ENCODE results near the gene SCN4A. TPM values are rescaled to one million over a fixed set of nuclear protein-coding genes. Genes with fewer than 3 reads are reported as not detected.
A peak's percentile ranks its signal among the peaks of the same experiment; 100 is the strongest.

SCN4A gene
- total RNA-seq, 3 donors from 2014 or later (not counting 1 experiment from before 2014, with no cell fraction given): 0.10 to 0.14 (median 0.14) TPM

DNA sequence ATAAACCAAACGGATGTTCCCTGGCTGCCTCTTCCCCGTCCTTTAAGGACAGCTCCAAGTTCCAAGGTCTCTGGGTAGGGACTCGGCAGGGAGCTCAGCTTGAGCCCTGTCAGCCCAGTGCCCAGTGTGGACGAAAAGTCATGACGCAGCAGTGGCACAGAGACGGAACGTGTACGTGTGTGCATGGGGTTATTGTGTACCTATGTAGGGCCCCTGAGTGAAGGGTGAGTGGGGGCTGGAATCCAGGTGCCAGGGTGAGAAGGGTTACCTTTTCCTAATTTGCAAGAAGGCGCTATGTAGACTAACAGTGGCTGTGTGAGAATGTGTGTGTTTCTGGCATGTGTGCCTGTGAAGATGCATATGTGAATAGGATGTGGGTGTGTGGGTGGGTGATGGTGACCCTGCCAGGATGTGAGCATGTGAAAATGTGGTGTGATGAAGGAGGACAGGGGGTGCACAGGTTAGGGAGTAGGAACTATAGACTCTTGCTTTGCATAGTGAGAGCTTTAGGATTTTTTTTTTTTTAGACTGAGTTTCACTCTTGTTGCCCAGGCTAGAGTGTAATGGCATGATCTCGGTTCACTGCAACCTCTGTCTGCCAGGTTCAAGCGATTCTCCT lies 6.0 kb downstream of the SCN4A start:
- H3K4me1 ChIP-seq (ENCODE audit: control insufficient read depth, insufficient read depth, low read length): peaks cover 31% of the 10 kb centered on the region
- peaks cover 21 to 37% of the 10 kb centered on the region in 2 donors for H3K4me1 Mint-ChIP-seq
- no peaks in the 10 kb centered on the region for H3K27me3 Mint-ChIP-seq (ENCODE audit: low read depth in 2 of 2)
- 79% methylated on average over 11 of the region's 11 CpGs for WGBS (ENCODE audit: insufficient coverage)
- intact Hi-C loops (cut with micrococcal nuclease): no loop called here
- ATAC-seq: peak; percentile 82 to 94 (median 94)
- no peaks in the 10 kb centered on the region for H3K9me3 ChIP-seq (ENCODE audit: control insufficient read depth, insufficient read depth, low read length)
- H3K9me3 Mint-ChIP-seq: no peaks in the 10 kb centered on the region
- DNase-seq: peak in 1 of 2 donors; percentile 66
- H3K27me3 ChIP-seq (ENCODE audit: control insufficient read depth, insufficient read depth, low read length): no peaks in the 10 kb centered on the region
- no peak overlapping the region for H3K4me3 ChIP-seq (ENCODE audit: low read length)
- no peaks in the 10 kb centered on the region for H3K36me3 ChIP-seq (ENCODE audit: control insufficient read depth, insufficient read depth, low read length)
- H3K27ac Mint-ChIP-seq: peak overlapping the region in 1 of 2 donors; percentile 53
- no peaks in the 10 kb centered on the region for H3K36me3 Mint-ChIP-seq
- H3K27ac ChIP-seq (ENCODE audit: low read length): no peak overlapping the region
- peak overlapping the region; percentile 38 for H3K4me3 Mint-ChIP-seq
- TF ChIP-seq, protein P1, sequence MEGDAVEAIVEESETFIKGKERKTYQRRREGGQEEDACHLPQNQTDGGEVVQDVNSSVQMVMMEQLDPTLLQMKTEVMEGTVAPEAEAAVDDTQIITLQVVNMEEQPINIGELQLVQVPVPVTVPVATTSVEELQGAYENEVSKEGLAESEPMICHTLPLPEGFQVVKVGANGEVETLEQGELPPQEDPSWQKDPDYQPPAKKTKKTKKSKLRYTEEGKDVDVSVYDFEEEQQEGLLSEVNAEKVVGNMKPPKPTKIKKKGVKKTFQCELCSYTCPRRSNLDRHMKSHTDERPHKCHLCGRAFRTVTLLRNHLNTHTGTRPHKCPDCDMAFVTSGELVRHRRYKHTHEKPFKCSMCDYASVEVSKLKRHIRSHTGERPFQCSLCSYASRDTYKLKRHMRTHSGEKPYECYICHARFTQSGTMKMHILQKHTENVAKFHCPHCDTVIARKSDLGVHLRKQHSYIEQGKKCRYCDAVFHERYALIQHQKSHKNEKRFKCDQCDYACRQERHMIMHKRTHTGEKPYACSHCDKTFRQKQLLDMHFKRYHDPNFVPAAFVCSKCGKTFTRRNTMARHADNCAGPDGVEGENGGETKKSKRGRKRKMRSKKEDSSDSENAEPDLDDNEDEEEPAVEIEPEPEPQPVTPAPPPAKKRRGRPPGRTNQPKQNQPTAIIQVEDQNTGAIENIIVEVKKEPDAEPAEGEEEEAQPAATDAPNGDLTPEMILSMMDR (IDR thresholded peaks at IDR 0.05): no peak

DNA sequence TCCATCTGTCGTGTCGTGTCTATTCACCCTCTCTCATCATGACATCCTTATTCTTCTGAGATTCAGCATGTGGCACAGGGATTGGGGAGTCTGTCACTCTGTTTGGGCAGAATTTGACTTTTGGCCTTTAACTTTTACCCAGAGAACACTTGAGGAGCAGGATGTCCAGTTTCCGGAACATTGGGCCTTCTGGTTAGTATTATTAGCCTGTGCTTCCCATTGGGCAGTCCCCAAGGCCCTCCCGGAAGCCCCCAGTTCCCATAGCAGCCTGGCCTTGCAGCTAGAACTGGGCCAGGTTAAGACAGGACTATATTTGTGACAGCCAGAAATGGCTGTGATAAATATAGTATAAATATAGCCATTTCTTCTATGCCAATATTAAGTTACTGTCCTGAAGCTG lies 9.6 kb downstream of the SCN4A start:
- no peak overlapping the region for H3K27ac ChIP-seq (ENCODE audit: low read length)
- Mint-ChIP-seq H3K27me3 (ENCODE audit: low read depth in 2 of 2) (no peaks in the 10 kb centered on the region), H3K4me3 (no peak overlapping the region)

DNA sequence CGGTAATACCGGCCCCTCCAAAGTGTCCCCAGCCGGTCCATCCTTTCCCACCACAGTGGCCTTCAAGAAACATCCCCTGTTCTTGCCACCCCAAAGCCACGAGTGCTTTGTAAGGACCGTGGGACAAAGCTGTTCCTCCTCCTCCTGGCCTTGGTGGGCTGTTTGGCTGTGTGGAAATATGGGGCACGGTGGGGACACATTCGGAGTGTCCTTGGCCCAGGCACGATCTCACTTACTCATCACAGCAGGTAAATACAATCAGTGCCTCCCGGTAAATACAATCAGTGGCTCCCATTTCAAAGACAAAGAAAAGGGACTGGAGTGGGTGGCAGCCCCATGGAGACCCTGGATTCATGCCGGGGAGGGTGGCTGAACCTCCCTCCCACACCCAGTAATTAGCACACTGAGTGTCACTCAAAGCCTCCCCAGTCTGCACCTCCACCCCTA lies 10.4 kb downstream of the SCN4A start:
- Mint-ChIP-seq H3K9me3 (no peaks in the 10 kb centered on the region), H3K27ac (peak overlapping the region in 1 of 2 donors; percentile 77), H3K4me1 (peaks cover 14 to 28% of the 10 kb centered on the region in 2 donors), H3K27me3 (ENCODE audit: low read depth in 2 of 2) (no peaks in the 10 kb centered on the region), H3K4me3 (peak overlapping the region; percentile 13), H3K36me3 (no peaks in the 10 kb centered on the region)
- Histone ChIP-seq H3K27ac (ENCODE audit: low read length) (no peak overlapping the region), H3K27me3 (ENCODE audit: control insufficient read depth, insufficient read depth, low read length) (no peaks in the 10 kb centered on the region), H3K36me3 (ENCODE audit: control insufficient read depth, insufficient read depth, low read length) (no peaks in the 10 kb centered on the region), H3K4me1 (ENCODE audit: control insufficient read depth, insufficient read depth, low read length) (peaks cover 25% of the 10 kb centered on the region), H3K4me3 (ENCODE audit: low read length) (no peak overlapping the region), H3K9me3 (ENCODE audit: control insufficient read depth, insufficient read depth, low read length) (no peaks in the 10 kb centered on the region)
- TF ChIP-seq, protein P1 (IDR thresholded peaks at IDR 0.05): no peak
- ATAC-seq (no peak), DNase-seq (no peak)
- intact Hi-C loops (cut with micrococcal nuclease): no loop called here
- 93% methylated on average over 9 of the region's 10 CpGs for WGBS (ENCODE audit: insufficient coverage)

More for the DNA sequence above, 9.6 kb downstream of the SCN4A start:
- Histone ChIP-seq H3K27me3 (ENCODE audit: control insufficient read depth, insufficient read depth, low read length) (no peaks in the 10 kb centered on the region), H3K4me3 (ENCODE audit: low read length) (no peak overlapping the region), H3K9me3 (ENCODE audit: control insufficient read depth, insufficient read depth, low read length) (no peaks in the 10 kb centered on the region), H3K4me1 (ENCODE audit: control insufficient read depth, insufficient read depth, low read length) (peaks cover 29% of the 10 kb centered on the region), H3K36me3 (ENCODE audit: control insufficient read depth, insufficient read depth, low read length) (no peaks in the 10 kb centered on the region)
- DNase-seq (no peak), ATAC-seq (no peak)
- TF ChIP-seq, protein P1 (IDR thresholded peaks at IDR 0.05): no peak
- intact Hi-C loops (cut with micrococcal nuclease): no loop called here
- Mint-ChIP-seq H3K27ac (peak overlapping the region in 1 of 2 donors; percentile 15), H3K4me1 (peaks cover 17 to 31% of the 10 kb centered on the region in 2 donors), H3K36me3 (no peaks in the 10 kb centered on the region), H3K9me3 (no peaks in the 10 kb centered on the region)
- WGBS (ENCODE audit: insufficient coverage): 99% methylated on average over 4 of the region's 4 CpGs
